Mesenchymal stem cell (in vitro differentiated cells and primary cell): ENCODE measurements around the gene ARIH1.
A peak's percentile ranks its signal among the peaks of the same experiment; 100 is the strongest.

ENCODE experiments used
- DNase-seq: peaks from one replicate; pipeline ENCODE4 v3.0.0-alpha.2; 2013
- H2AFZ ChIP-seq: one replicate; pipeline ENCODE4 v1.6.1; 2013; ENCODE audit warnings: low read depth, mild to moderate bottlenecking, control low read depth, inconsistent platforms, low read length, moderate library complexity
- H2AK5ac ChIP-seq: 2 replicates; pipeline ENCODE4 v1.6.1; 2013; ENCODE audit warnings: low read length, moderate library complexity, mild to moderate bottlenecking, inconsistent platforms; ENCODE audit not compliant: severe bottlenecking
- H2BK120ac ChIP-seq: one replicate; pipeline ENCODE4 v1.6.1; 2013; ENCODE audit warnings: low read depth, mild to moderate bottlenecking, inconsistent platforms, low read length, moderate library complexity
- H2BK12ac ChIP-seq, 2 experiments: one replicate each; pipeline ENCODE4 v1.6.1; 2013; ENCODE audit warnings: inconsistent platforms in 2 of 2, low read length in 2 of 2, mild to moderate bottlenecking in 2 of 2, moderate library complexity in 2 of 2, control low read depth in 1 of 2
- H2BK15ac ChIP-seq: one replicate; pipeline ENCODE4 v1.6.1; 2013; ENCODE audit warnings: mild to moderate bottlenecking, low read depth, inconsistent platforms; ENCODE audit not compliant: poor library complexity, severe bottlenecking
- H2BK5ac ChIP-seq: 2 replicates; pipeline ENCODE4 v1.6.1; 2013; ENCODE audit warnings: low read depth, mild to moderate bottlenecking, low read length, control low read depth, inconsistent platforms; ENCODE audit not compliant: poor library complexity, severe bottlenecking
- H3K14ac ChIP-seq, 2 experiments: one replicate each; pipeline ENCODE4 v1.6.1; 2013; ENCODE audit warnings: inconsistent platforms in 2 of 2, low read length in 2 of 2, control low read depth in 1 of 2, mild to moderate bottlenecking in 1 of 2, moderate library complexity in 1 of 2
- H3K18ac ChIP-seq, 2 experiments: one replicate each; pipeline ENCODE4 v1.6.1; 2013; ENCODE audit warnings: inconsistent platforms in 2 of 2, low read length in 2 of 2, control low read depth in 1 of 2, low read depth in 1 of 2, mild to moderate bottlenecking in 1 of 2
- H3K23ac ChIP-seq, 2 experiments: one replicate each; pipeline ENCODE4 v1.6.1; 2013; ENCODE audit warnings: inconsistent platforms in 2 of 2, low read length in 2 of 2, mild to moderate bottlenecking in 2 of 2, moderate library complexity in 2 of 2, control low read depth in 1 of 2
- H3K27ac ChIP-seq: 2 replicates; pipeline ENCODE4 v1.5.1; 2013; ENCODE audit warnings: mild to moderate bottlenecking, moderate library complexity, low read length, control low read depth, inconsistent platforms; ENCODE audit not compliant: poor library complexity, severe bottlenecking
- H3K27me3 ChIP-seq, 2 experiments: 2 replicates each; pipeline versions ENCODE4 v1.6.1 to v1.7.0; 2013; ENCODE audit warnings: low read length in 2 of 2, mild to moderate bottlenecking in 2 of 2, moderate library complexity in 2 of 2, control low read depth in 1 of 2, inconsistent platforms in 1 of 2; ENCODE audit not compliant: control insufficient read depth in 1 of 2, insufficient read depth in 1 of 2
- H3K36me3 ChIP-seq, 2 experiments: 2 replicates each; pipeline versions ENCODE4 v1.6.1 to v1.7.0; 2013; ENCODE audit warnings: low read length in 2 of 2, control low read depth in 1 of 2, inconsistent platforms in 1 of 2, low read depth in 1 of 2, mild to moderate bottlenecking in 1 of 2; ENCODE audit not compliant: insufficient read depth in 2 of 2, control insufficient read depth in 1 of 2
- H3K4ac ChIP-seq, 2 experiments: one replicate each; pipeline ENCODE4 v1.6.1; 2013; ENCODE audit warnings: inconsistent platforms in 2 of 2, low read length in 2 of 2, mild to moderate bottlenecking in 2 of 2, moderate library complexity in 2 of 2, control low read depth in 1 of 2, low read depth in 1 of 2
- H3K4me1 ChIP-seq: 2 replicates; pipeline ENCODE4 v1.6.1; 2013; ENCODE audit warnings: low read depth, low read length, control low read depth; ENCODE audit not compliant: control insufficient read depth, insufficient read depth
- H3K4me2 ChIP-seq: 2 replicates; pipeline ENCODE4 v1.6.1; 2013; ENCODE audit warnings: low read length, mild to moderate bottlenecking, inconsistent platforms; ENCODE audit not compliant: poor library complexity, severe bottlenecking
- H3K4me3 ChIP-seq, 2 experiments: 2 replicates each; pipeline versions ENCODE4 v1.5.1 to v1.7.0; 2013; ENCODE audit warnings: low read length in 2 of 2, mild to moderate bottlenecking in 2 of 2, control low read depth in 1 of 2, low read depth in 1 of 2; ENCODE audit not compliant: insufficient read depth in 1 of 2
- H3K79me1 ChIP-seq: replicated peaks from 2 replicates; pipeline ENCODE4 v1.6.1; 2013; ENCODE audit warnings: mild to moderate bottlenecking, control low read depth, low read length, inconsistent platforms; ENCODE audit not compliant: poor library complexity, severe bottlenecking
- H3K9ac ChIP-seq: 2 replicates; pipeline ENCODE4 v1.7.0; 2013; ENCODE audit warnings: mild to moderate bottlenecking, low read length, moderate library complexity
- H3K9me3 ChIP-seq: 2 replicates; pipeline ENCODE4 v1.7.0; 2013; ENCODE audit warnings: mild to moderate bottlenecking, low read length; ENCODE audit not compliant: control insufficient read depth
- H4K8ac ChIP-seq: one replicate; pipeline ENCODE4 v1.6.1; 2013; ENCODE audit warnings: inconsistent platforms, mild to moderate bottlenecking, low read length, moderate library complexity
- H4K91ac ChIP-seq: one replicate; pipeline ENCODE4 v1.6.1; 2013; ENCODE audit warnings: mild to moderate bottlenecking, low read length, inconsistent platforms
- WGBS: methylation state at CpG from one replicate; pipeline ENCODE4 v1.1.7; 2013; ENCODE audit warnings: mixed read lengths; 5-methylcytosine and 5-hydroxymethylcytosine counted together

Gene ARIH1

DNA sequence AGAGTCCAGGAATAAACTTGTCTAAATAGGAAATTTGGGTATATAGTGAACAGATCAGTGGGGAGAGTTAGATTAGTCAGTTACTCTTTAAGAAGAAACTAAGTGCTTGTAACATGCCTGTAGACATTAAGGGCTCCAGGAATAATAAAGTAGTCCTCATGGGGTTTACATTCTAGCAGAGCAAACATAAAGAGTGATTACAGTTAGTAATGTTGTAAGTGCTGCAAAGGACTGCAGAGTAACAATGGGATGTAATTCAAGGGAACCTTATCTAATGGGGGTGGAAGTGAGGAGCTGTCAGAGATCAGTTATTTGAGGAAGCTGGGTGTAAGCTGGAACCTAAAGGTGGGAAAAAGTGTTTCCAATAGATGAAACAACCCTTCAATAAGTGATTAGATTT, 67.5 kb downstream of the ARIH1 start:
- H3K14ac ChIP-seq: no peak overlapping the region
- H3K36me3 ChIP-seq: peaks cover 14 to 35% of the 10 kb centered on the region in 2 experiments
- no peak overlapping the region for H2BK15ac ChIP-seq
- H2BK12ac ChIP-seq: no peak overlapping the region
- H2AK5ac ChIP-seq: no peak overlapping the region
- no peak overlapping the region for H4K8ac ChIP-seq
- no peak overlapping the region for H3K18ac ChIP-seq
- peaks cover 1% of the 10 kb centered on the region for H3K4me1 ChIP-seq
- H2BK120ac ChIP-seq: no peak overlapping the region
- no peak overlapping the region for H3K9ac ChIP-seq
- peaks cover 13% of the 10 kb centered on the region for H3K79me1 ChIP-seq
- no peak overlapping the region for H3K23ac ChIP-seq
- H3K27me3 ChIP-seq: no peaks in the 10 kb centered on the region
- no peak overlapping the region for H3K4me3 ChIP-seq
- no peak overlapping the region for H2AFZ ChIP-seq
- no peak overlapping the region for H3K4ac ChIP-seq
- H3K27ac ChIP-seq: no peak overlapping the region
- no peak overlapping the region for H4K91ac ChIP-seq
- DNase-seq: no peak
- H2BK5ac ChIP-seq: no peak overlapping the region
- H3K9me3 ChIP-seq: peaks cover 28% of the 10 kb centered on the region
- no peak overlapping the region for H3K4me2 ChIP-seq

DNA sequence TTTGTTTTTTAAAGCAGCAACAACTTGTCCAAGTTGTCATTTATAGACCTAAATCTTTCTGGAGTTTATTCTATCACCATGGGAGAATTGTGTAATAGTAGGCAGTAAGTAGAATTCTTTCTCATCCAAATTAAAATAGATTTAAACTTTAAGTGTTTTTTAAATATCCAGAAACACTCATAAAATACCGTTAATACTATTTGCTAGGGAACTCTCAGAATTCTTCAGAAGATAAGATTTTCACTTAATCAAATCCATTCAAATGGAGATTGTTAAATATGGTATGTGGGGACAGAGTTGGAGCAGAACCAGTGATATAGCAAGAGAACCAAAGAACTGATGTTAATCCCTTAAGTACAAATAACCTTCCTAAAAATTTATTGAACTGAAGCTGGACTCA, 71.0 kb downstream of the ARIH1 start:
- Histone ChIP-seq H3K27ac (no peak overlapping the region), H3K18ac (no peak overlapping the region), H3K4me1 (no peaks in the 10 kb centered on the region), H3K27me3 (no peaks in the 10 kb centered on the region), H2BK15ac (no peak overlapping the region), H3K4ac (no peak overlapping the region), H3K9ac (no peak overlapping the region), H2BK120ac (no peak overlapping the region), H3K23ac (no peak overlapping the region), H2BK12ac (no peak overlapping the region), H3K14ac (no peak overlapping the region), H3K4me3 (no peak overlapping the region), H2BK5ac (no peak overlapping the region), H2AFZ (no peak overlapping the region), H3K4me2 (no peak overlapping the region), H4K8ac (no peak overlapping the region), H4K91ac (no peak overlapping the region), H3K36me3 (peaks cover 23 to 44% of the 10 kb centered on the region in 2 experiments), H3K9me3 (peaks cover 21% of the 10 kb centered on the region), H3K79me1 (peaks cover 16% of the 10 kb centered on the region), H2AK5ac (no peak overlapping the region)
- WGBS: no CpG with 5 or more reads among the region's 1 CpG
- no peak for DNase-seq

DNA sequence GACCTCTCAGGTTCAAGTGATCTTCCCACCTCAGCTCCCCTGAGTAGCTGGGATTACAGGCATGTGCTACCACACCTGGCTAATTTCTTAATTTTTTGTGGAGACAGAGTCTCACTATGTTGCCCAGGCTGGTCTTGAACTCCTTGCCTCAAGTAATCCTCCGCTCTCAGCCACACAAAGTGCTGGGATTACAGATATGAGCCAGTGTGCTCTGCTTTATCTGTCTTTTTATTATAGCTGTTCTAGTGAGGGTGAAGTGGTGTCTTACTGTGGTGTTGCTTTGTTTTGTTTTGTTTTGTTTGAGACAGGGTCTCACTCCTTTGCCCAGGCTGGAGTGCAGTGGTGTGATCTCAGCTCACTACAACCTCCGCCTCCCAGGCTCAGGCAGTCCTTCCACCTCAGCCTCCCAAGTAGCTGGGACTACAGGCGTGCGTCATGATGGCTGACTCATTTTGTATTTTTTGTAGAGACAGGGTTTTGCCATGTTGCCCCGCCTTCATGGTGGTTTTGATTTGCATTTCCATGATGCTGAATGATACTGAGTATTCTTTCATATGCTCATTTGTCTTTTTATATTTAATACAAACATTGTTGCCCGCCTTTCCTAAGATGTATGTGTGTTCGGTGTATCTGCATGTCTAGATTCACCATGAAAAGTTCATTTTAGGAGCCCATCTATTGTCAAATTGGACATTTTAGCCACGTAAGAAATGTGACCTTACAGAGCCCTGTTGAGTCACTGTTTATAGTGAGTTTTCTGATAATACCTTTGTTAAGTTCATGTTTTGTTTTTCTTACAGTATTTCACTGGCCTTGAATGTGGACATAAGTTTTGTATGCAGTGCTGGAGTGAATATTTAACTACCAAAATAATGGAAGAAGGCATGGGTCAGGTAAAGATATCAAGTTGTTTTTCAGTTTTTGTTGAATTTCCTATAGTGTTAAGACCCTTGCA, 80.6 kb downstream of the ARIH1 start:
- peak overlapping the region; percentile 54 for H3K27ac ChIP-seq
- H3K4ac ChIP-seq: no peak overlapping the region
- no peak overlapping the region for H3K9ac ChIP-seq
- H2BK12ac ChIP-seq: no peak overlapping the region
- no peak overlapping the region for H4K8ac ChIP-seq
- no peak overlapping the region for H3K18ac ChIP-seq
- H3K4me1 ChIP-seq: peaks cover 4% of the 10 kb centered on the region
- no peak overlapping the region for H2BK15ac ChIP-seq
- H3K4me2 ChIP-seq: no peak overlapping the region
- peaks cover 3 to 47% of the 10 kb centered on the region in 2 experiments for H3K36me3 ChIP-seq
- H3K14ac ChIP-seq: no peak overlapping the region
- H2AK5ac ChIP-seq: no peak overlapping the region
- H2BK5ac ChIP-seq: no peak overlapping the region
- no peak overlapping the region for H2BK120ac ChIP-seq
- H3K27me3 ChIP-seq: no peaks in the 10 kb centered on the region
- DNase-seq: peak; percentile 74
- H4K91ac ChIP-seq: no peak overlapping the region
- no peak overlapping the region for H3K23ac ChIP-seq
- peaks cover 11% of the 10 kb centered on the region for H3K79me1 ChIP-seq
- H2AFZ ChIP-seq: no peak overlapping the region
- 76% methylated on average over 4 of the region's 8 CpGs for WGBS
- H3K9me3 ChIP-seq: no peaks in the 10 kb centered on the region
- no peak overlapping the region for H3K4me3 ChIP-seq

DNA sequence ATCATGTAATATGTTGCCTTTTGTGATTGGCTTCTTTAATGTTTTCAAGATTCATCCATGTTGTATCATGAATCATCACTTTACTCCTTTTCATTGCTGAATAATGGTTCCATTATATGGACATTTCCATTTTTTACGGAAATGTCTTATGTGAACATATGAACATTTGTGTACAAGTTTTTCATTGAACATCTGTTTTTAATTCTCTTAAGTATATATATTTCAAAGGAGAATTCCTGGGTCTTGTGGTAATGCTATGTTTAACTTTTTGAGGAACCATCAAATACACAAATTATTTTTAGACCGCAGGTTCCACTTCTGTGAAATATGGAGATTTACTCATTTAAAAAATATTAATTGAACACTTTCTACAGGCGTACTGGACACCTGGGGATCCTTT, 85.7 kb downstream of the ARIH1 start:
- no peak overlapping the region for H3K18ac ChIP-seq
- H2AK5ac ChIP-seq: no peak overlapping the region
- no peaks in the 10 kb centered on the region for H3K27me3 ChIP-seq
- H2BK15ac ChIP-seq: no peak overlapping the region
- no peak overlapping the region for H3K23ac ChIP-seq
- no peaks in the 10 kb centered on the region for H3K9me3 ChIP-seq
- no peak overlapping the region for H2AFZ ChIP-seq
- H2BK120ac ChIP-seq: no peak overlapping the region
- H2BK12ac ChIP-seq: no peak overlapping the region
- no peak overlapping the region for H3K4ac ChIP-seq
- H2BK5ac ChIP-seq: no peak overlapping the region
- no peak overlapping the region for H4K91ac ChIP-seq
- WGBS: no CpG with 5 or more reads among the region's 3 CpGs
- no peak overlapping the region for H3K27ac ChIP-seq
- no peak for DNase-seq
- H3K14ac ChIP-seq: no peak overlapping the region
- no peak overlapping the region for H3K4me2 ChIP-seq
- peaks cover 8 to 82% of the 10 kb centered on the region in 2 experiments for H3K36me3 ChIP-seq
- H4K8ac ChIP-seq: no peak overlapping the region
- no peaks in the 10 kb centered on the region for H3K4me1 ChIP-seq
- H3K4me3 ChIP-seq: no peak overlapping the region
- H3K79me1 ChIP-seq: peaks cover 15% of the 10 kb centered on the region
- H3K9ac ChIP-seq: no peak overlapping the region
